SIG-M5 (cell line): ENCODE data around the gene DBNL.

Experiments
- DNase-seq: peaks from one replicate; lab custom pipeline; 2025; lab: John Stamatoyannopoulos, UW

Gene DBNL

DNA sequence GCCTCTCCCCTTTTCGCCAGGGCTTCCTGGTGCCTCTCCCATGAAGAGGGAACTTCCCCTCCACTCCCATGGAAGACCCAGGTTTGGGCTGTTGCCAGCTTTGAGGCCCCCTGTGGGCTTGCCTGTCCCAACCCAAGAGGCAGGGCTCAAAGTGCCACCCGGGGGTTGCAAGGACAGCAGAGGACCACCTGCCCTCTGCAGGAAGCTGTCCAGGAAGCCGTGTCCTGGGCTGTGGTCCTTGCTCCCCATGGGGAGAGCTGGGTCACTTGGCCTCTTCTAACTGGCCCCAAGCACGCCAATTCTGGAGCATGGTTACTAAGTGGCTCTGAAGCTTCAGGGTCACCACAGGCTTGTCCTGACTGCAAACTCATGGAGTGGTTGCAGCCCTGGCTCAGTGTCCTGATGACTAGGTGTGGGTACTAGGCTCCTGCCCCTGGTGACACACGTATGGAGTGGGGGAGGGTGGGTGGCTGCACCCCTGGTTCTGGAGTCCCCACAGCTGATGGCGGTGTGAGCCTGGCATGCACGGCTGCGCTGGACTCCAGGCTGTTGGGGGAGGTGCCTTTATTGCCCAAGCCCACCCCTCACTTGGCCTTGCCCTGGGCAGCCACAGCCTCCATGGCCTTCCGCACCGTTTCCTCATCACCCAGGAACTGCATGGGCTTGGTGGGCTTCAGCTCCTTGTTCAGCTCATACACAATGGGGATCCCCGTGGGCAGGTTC is 17.8 kb downstream of the DBNL start:
- no peak for DNase-seq

DNA sequence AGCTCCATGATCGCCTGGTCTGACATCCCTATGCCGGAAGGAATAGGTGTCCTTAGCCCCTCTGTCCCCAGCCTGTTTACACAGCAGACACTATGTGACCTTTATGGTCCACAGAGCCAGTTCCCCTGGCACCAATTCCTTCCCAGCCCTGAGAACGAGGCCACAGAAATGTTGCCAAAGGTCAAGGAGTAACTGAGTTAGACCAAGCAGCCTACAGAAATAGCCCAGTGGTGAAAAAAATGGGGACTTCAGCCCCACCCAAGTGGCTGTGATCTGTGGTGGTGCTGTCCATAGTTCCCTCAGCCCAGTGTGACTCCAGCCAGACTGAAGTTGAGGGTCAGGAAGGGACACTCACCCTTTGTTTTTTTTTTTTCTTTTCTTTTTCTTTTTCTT is 18.4 kb downstream of the DBNL start:
- DNase-seq: no peak

DNA sequence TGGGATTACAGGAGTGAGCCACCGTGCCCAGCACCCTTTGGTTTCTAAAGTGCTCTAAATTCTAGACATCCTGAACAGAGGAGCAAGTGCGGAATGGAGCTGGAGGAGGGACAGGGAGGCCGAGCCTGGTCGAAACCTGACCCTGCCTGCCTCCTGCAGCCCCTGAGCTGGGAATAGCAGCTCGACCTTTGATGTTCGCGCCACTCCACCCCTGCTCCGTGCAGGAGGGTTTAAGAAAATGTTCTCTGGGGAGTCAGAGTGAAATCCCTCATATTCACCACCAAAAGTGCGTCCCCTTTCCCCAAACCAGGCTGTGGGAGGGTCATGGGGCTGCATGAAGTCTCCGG is 19.0 kb downstream of the DBNL start:
- DNase-seq: no peak

DNA sequence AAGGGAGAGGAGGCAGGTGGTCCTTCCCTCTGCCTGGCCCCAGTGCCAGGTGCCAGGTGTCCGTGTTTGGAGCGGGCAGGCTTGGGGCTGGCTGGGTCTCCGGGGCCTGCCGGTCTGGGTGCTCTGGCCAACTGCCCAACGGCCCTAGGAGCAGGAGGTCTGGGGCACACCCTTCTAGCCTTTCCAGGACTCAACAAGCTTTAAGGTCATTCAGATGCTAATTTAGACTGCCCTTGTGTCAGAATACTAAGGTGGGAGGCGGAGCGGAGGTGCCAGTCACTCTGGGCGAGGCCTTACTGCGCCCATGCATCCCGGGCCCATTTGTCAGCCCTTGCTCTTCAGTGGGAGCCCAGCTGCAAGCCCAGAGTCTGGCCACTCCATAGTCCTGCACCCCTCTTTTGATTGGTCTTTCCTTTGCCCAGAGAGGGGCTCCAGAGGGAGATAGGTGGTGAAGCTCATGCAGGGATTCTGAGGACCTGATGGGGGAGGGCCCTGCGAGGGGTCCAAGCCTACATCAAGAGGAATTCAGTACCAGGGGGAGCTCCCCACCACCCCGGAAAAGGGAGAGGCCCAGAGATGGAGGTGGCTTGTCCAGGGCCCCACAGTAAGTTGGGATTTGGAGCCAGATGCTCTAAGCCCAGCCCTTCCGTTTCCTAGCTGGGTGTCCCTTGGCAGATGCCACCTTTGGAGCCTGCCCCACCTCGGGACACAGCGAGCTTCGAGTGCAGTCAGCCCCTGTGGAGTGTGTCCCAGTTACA is 19.6 kb downstream of the DBNL start:
- DNase-seq: no peak

DNA sequence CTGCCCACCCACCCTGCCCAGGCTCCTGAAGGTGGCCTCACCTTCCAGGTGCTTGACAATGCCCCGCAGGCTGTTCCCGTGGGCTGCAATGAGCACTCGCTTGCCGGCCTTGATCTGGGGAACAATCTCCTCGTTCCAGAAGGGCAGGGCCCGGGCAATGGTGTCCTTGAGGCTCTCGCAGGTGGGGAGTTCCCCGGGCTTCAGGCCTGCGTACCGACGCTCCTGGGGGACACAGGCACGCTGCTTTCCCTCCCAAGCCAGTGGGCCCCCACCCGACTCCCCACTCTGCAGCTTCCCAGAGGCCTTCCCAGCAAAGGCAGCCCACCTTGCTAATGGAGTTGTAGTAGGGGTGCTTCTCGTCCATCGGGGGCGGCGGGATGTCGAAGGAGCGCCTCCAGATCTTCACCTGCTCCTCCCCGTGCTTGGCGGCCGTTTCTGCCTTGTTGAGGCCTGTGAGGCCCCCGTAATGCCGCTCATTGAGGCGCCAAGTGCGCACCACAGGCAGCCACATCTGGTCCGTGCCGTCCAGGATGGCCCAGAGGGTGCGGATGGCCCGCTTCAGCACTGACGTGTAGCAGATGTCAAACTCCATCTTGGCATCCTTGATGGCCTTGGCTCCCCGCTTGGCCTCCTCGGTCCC is 20.4 kb downstream of the DBNL start:
- DNase-seq: no peak

DNA sequence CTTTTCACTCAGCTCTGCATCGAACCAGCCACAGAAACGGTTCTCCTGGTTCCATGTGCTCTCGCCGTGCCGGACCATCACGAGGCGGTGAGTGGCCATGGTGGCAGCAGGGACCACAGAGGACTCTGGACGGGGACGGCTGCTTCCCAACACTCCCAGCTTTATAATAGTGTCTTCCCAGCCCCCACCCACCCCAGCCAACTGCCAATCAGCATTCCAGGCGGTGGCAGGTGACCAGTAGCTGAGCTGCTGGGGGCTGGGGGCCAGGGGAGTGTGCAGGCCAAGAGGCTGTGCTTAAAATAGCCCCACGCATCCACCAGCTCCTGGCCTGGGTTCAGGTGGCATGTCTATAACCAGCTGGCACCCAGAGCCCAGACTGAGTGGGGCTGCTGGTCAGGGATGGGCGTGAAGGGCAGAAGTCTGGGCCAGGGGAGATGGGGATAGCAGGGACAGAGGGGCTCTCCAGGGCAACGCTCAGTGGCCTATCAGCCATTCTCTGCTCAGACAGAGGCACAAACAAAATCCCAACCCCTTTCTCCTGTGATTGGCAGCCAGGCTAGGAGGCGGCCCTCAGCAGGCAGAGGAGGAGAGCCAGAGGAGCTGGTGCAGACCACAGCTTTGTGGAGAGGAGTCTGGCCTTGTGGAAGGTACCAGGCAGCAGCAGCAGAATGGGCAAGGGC is 21.1 kb downstream of the DBNL start, which contains the start of gene PGAM2:
TSS of gene PGAM2 (minus strand) at position 137 of the 680 bp plus-strand sequence. CDS start at position 99, 38 bp downstream.
- DNase-seq: no peak

DNA sequence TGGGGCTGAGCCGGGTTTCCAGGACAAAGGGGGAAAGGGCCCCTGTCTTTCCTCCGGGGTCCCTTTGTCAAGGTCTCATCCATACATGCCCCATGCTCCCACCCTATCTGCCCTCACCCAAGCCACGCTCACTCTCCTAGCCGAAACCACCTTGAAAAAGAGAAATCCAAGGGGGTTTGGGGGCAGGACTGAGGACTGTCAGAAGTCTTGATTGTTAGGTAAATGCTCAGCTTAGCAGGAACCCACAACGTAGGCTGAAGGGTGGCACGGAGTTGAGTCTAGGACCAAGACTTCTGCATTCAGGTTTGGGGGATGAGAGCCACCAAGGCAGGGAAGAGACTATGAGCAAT is 21.6 kb downstream of the DBNL start:
- no peak for DNase-seq

DNA sequence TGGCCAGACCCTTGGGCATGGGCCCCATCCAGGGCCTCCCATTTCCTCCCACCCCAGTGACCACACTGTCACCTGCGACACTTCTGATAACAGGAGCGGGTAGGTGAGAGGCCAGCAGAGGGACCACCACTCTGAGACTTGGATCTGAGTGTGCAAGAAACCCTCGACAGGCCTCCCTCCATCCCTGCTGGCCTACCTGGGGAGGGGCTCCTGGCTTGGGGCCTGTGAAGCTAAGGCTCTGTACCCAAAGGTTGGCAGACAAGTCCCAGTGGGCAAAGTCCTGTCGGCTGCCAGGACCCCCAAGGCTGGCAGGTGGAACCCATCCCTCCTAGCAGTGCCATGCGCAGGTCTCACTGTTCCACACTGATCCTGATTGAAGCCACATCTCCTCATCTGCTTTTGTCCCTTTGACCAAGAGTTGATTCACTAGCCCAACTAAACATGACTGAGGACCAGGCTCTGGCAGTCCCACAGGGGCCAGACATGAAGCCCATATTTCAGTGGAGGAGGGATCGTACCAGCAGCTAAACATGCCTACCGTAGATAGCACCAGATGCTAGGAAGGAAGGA is 22.1 kb downstream of the DBNL start:
- DNase-seq: no peak

DNA sequence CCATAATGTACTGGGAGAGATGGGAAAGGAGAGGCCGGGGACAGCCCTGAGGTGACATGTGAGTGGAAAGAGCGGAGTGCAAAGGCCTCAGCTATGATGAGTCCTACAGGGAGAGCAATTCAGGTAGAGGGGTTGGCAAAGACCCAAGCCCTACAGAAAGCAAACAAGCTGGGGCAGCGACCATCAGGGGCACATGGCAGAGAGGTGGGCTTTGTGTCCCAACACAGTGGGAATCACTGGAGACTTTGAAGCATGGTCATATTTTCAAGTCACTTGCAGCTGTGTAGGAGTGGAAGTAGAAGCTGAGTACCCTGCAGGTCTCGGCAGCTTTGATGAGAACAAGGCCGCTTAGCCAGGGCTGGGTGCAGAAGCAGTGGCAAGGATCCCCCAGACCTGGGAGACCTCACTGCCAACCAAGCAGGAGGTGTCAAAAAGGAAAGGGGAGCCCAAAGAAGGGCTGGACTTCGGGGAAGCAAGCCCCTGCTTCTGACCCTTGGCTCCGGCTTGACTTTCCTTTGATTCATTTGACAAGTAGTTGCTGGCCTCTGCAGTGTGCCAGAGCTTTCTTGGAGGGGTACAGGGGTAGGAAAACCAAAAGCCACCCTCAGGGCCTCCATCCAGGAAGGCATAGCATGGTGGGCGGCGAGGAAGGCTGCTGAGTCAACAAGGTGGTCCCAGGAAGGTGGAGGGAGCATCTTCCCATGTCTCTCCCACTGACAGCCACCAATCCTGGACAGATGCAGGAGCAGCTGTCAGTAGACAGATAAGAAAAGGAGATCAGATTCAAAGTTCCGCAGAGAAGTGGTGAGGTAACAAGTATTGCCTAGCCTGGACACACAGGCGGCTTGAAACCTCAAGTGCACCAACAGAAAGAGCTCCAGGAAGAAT is 22.8 kb downstream of the DBNL start:
- no peak for DNase-seq

DNA sequence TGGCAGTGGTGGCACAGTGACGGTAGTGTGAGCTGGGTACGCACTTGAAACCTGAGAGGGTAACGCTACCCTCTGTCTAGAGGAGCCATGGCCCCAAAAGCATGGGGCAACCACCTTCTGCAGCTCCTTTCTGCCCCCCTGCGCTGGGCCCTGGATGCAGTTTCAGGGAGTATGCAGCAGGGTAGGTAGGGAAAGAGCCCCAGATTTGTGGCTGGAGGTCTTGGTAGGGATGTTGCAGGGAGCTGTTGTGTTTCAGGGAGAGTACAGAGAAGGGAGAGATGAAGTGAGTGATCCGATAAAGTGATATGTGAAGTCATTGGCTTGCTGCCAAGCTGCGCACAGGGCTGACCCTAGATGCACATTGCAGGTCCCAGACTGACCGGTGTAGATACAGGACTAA is 23.6 kb downstream of the DBNL start:
- no peak for DNase-seq

DNA sequence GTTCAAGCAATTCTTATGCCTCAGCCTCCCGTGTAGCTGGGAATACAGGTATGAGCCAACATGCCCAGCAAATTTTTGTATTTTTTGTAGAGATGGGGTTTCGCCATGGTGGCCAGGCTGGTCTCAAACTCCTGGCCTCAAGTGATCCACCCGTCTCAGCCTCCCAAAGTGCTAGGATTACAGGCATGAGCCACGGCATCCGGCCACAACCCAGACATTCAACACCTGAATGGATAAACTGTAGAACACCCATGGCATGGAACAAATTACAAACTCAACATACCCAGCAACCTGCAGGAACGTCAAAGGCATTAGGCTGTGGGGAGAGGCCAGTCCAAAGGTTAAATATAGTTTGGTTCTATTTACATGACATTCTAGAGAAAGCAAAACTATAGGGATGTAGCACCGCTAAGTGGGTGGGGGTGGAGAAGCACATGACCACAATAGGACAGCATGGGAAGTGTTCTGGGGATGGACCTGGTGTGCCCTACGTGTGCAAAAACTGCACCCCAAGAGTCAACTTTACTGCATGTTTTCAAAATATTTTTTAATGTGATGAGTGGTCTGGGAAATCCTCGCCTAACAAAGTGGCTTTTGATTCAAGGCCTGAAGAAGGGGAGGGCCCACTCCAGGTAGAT is 27.3 kb downstream of the DBNL start:
- DNase-seq: no peak

DNA sequence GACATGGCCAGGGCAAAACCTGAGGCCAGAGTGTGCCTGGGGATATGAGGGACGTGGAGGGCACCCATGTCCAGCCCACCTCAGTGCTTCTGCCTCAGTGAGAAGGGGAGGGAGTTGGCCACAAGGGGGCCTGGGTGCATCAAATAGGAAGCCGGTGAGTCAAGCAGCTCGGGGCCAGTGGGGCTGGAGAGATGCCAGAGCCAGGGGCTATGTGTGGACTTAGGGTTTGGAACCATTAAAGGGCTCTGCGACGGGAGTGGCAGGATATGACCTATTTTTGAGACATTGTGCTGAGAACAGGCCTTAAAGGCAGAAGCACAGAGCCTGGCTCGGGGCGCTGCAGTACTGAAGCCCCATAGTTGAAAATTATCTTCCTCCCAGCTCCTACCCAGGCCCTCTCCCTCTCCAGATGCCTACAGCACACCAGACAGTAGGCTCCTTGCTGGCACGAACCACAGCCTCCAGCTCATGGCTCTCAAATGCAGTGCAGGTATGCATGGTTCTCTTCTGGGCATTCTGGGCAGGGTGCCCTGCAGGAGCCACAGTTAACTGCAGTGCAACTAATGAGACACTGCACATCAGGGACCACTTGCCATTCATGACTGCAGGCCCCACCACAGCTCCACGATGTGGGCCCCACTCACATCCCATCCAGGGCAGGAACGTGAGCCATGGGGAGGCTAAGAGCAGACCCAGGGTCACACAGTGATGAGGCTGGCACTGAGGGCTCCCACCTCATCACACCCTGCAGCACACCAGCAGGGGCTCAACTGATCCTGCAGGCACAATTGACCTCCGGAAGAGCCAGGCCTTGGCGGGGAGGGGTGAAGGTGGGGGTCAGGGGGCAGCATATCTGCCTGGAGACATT is 28.1 kb downstream of the DBNL start:
- no peak for DNase-seq

DNA sequence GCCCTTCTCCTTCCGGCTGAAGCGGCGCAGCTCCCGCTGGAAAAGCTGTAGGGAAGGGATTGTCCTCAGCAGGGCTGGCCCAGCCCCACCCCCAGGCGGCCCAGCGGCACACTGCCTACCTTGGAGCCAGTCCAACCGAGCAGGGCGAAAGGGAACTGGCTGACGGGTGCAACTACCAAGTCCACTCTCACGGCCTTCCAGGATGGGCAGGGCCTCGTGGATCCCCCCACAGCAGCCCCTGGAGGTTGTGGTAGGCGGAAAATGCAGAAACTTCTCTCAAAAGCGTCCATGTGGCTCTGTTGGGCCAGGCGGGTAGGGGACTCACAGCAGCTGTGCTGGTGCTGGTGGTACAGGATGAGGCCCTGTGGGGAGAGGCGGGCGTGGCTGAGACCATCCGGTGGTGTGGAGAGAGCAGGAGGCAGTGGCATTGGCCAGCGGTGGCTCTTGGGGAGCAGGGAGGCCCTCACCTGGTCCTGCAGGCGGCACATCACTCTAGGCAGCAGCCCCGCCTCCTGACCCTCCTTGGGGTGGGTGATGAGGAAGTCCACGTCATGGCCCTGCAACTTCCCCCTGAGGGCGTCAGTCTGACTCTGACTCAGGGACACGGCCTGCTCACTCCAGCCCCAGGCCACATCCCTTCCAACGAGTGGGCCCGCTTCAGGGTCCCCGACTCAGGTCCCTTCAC is 29.3 kb downstream of the DBNL start:
- DNase-seq: no peak

DNA sequence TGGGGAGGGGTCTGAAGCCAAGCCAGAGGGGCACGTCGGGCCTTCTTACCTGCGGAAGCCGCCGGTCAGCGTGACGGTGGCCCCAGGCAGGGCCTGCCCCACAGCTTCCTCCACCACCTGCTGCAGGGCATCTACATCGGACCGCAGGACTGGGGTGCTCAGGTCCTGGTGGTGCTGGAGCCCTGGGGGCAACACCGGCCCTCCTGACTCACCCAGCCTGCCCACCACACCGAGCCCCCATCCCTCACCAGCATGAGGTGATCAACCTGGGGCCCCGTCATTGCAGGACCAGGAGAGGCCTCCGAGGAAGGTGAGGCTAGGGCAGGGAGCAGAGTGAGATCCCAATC is 29.8 kb downstream of the DBNL start:
- DNase-seq: no peak

DNA sequence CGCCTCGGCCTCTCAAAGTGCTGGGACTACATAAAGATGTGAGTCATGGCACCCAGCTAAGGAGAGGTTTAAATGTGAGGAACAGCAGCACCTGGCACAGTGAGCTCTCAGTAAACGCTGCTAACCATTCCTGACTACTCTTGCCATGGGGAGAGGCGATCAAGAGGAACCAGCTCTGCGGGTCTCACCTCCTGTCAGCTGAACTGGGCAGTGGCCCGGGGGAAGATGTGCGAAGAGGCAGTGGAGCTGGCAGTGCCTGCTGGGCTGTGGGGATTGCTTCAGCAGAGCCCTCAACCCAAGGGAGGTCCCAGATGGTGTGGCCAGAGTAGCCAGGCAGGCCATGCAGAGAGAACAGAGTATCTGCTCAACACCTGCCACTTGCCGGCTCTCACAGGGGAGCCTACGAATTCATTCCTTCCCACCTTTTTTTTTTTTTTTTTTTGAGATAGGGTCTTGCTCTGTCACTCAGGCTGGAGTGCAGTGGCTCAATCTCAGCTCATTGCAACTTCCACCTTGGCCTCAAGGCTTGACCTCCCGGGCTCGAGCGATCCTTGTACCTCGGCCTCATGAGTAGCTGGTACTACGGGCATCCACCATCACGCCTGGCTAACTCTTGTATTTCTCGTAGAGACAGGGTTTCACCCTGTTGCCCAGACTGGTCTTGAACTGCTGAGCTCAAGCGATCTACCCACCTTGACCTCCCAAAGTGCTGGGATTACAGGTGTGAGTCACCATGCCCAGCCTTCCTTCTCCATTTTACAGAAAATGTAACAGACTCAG is 31.0 kb downstream of the DBNL start:
- no peak for DNase-seq

DNA sequence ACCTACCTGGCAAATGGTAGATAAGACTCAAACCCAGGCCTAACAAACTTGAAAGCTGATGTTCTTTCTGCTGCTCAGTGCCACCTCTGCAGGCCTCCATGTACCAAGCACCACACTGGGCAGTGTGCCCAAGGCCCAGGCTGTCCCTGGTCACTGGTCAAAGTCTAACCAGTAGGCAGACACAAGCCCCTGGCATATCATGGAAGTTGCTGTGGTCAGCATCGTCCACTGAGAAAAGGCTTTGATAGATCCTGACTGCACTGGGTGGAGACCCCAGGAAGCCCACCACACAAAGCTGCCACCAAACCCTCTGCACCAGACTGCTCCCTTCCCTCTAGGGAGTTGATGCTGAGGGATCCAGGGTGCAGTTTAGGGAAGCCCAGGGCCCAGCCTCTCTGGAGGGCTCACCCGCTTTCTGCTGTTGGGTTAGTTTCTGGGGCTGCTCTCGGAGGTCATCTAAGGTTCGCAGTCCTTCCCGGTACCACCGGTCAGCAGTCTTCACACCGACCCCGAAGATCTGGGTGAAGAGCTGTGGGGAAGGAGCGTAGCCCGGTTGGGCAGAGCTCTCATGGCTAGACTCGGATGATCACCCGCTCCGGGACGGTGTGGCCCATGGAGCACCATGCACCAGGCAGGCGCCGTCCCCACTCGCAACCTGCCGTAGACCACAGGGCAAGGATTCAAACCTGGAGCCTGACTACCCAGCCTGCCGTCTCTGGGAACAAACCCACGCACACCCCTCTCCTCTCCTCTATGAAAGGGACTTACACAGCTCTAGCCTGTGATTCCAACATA is 31.8 kb downstream of the DBNL start:
- DNase-seq: no peak

DNA sequence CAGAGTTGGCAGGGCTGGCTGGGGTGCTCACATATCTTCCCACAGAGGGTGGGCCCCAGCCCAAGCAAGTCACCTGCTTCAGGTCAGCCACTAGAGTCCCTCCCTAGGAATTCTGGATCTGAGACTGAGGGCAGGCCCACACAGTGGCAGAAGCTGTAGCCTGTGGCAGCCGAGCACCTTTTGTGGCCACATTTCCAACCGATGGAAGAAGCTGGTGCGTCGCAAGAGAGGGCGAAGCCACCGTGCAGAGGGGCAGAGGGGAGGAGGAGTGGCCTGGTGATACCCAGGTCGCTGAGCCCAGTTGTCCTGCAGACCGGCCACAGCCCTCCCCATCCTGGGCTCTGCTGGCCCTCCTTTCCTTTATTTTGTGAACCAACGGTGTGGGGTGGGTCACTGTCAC is 32.6 kb downstream of the DBNL start:
- DNase-seq: no peak

DNA sequence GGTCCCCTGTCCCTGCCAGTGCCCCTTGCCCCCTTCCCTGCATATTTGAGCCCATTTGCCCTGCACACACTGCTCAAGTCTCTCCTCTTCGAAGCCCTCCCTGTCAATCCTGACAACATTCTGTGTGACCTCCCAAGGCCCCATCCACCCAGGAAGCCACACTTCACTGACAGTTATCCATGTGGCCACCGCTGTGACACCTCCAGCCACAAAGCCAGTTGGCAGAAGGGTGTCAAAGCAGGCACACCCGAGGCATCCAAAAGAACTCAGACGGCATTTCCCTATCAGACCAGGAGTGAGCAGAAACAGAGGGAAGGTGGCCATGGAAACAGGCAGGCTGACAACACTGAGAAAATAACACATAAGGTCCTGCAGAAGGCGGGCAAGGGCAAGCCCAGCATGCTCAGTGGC is 33.2 kb downstream of the DBNL start:
- DNase-seq: no peak
